Endodermal cell (in vitro differentiated cells): ENCODE measurements around the gene CELA3B. TPM values are rescaled to one million over a fixed set of nuclear protein-coding genes. Genes with fewer than 3 reads are reported as not detected.
"Not testable (repeated sequence)": the region's sequence is repeated elsewhere in the genome, so short reads cannot be mapped to it uniquely, and the experiment has no call there.

Experiments
- DNase-seq: peaks from one replicate; pipeline ENCODE4 v3.0.0-alpha.2; 2017
- H3K27ac ChIP-seq: 2 replicates; pipeline ENCODE4 v1.5.1; 2013; ENCODE audit warnings: mild to moderate bottlenecking, low read depth, low read length, moderate library complexity
- H3K27me3 ChIP-seq: 2 replicates; pipeline ENCODE4 v1.6.1; 2013; ENCODE audit warnings: mild to moderate bottlenecking, low read length, moderate library complexity; ENCODE audit not compliant: insufficient read depth, control insufficient read depth, poor library complexity, severe bottlenecking
- H3K36me3 ChIP-seq: 2 replicates; pipeline ENCODE4 v1.7.0; 2013; ENCODE audit warnings: mild to moderate bottlenecking, low read length, moderate library complexity; ENCODE audit not compliant: control insufficient read depth, insufficient read depth
- H3K4me1 ChIP-seq: one replicate; pipeline ENCODE4 v1.7.0; 2013; ENCODE audit warnings: low read length; ENCODE audit not compliant: control insufficient read depth, insufficient read depth
- H3K4me3 ChIP-seq: 2 replicates; pipeline ENCODE4 v1.5.1; 2013; ENCODE audit warnings: mild to moderate bottlenecking, low read length, moderate library complexity
- H3K9ac ChIP-seq: 2 replicates; pipeline ENCODE4 v1.6.1; 2013; ENCODE audit warnings: mild to moderate bottlenecking, low read length, moderate library complexity; ENCODE audit not compliant: poor library complexity, severe bottlenecking; ENCODE audit errors: extremely low read depth
- H3K9me3 ChIP-seq: 2 replicates; pipeline ENCODE4 v1.6.1; 2013; ENCODE audit warnings: mild to moderate bottlenecking, low read length, moderate library complexity; ENCODE audit not compliant: control insufficient read depth
- H3K27ac Mint-ChIP-seq: 2 replicates; pipeline ENCODE4 v1.8.0; 2020; ENCODE audit warnings: mixed read lengths
- H3K27me3 Mint-ChIP-seq: 2 replicates; pipeline ENCODE4 v1.8.0; 2021; ENCODE audit warnings: mild to moderate bottlenecking, mixed read lengths; ENCODE audit not compliant: insufficient read depth
- H3K36me3 Mint-ChIP-seq: 2 replicates; pipeline ENCODE4 v1.8.0; 2020; ENCODE audit warnings: low read depth, mixed read lengths
- H3K4me1 Mint-ChIP-seq: 2 replicates; pipeline ENCODE4 v1.8.0; 2020; ENCODE audit warnings: mixed read lengths
- H3K4me3 Mint-ChIP-seq: 2 replicates; pipeline ENCODE4 v1.8.0; 2020; ENCODE audit warnings: mild to moderate bottlenecking, moderate library complexity, mixed read lengths
- H3K9me3 Mint-ChIP-seq: 2 replicates; pipeline ENCODE4 v1.8.0; 2020; ENCODE audit warnings: mild to moderate bottlenecking, mixed read lengths
- WGBS, 2 experiments: methylation state at CpG; one replicate each; pipeline versions ENCODE4 v1.1.5 to v1.1.7; 2013; ENCODE audit warnings: missing lambda C conversion rate in 2 of 2, mixed read lengths in 1 of 2; ENCODE audit not compliant: insufficient coverage in 1 of 2, insufficient read length in 1 of 2; 5-methylcytosine and 5-hydroxymethylcytosine counted together
- total RNA-seq, 2 donors: library from RNA; stranded (reverse); fragmentation: NEBNext Ultra II Directional in 1 of 2; extraction: Animal tissue kit (Norgen Biotek cat#: 25700) in 1 of 2; gene quantifications; 2 replicates in 1 of 2; 3 replicates in 1 of 2; pipeline ENCODE4 v1.2.1, GENCODE V29; 2021

Gene CELA3B
- total RNA-seq, 2 donors from 2014 or later, result not detected

- not testable (repeated sequence) for H3K27me3 ChIP-seq, H3K9ac ChIP-seq, H3K4me1 ChIP-seq, H3K36me3 ChIP-seq, H3K36me3 Mint-ChIP-seq, H3K27me3 Mint-ChIP-seq, H3K9me3 Mint-ChIP-seq, DNase-seq, H3K27ac Mint-ChIP-seq, H3K9me3 ChIP-seq, H3K4me1 Mint-ChIP-seq, H3K27ac ChIP-seq, H3K4me3 Mint-ChIP-seq, H3K4me3 ChIP-seq
- no CpG with 5 or more reads among the region's 5 CpGs for WGBS, 2 experiments
These were observed 13.0 kb downstream of the CELA3B start for GRCh38 chr1:21989672-21990393.

- H3K4me1 ChIP-seq, H3K27me3 Mint-ChIP-seq, H3K4me3 Mint-ChIP-seq, H3K9me3 Mint-ChIP-seq, H3K4me3 ChIP-seq, H3K36me3 Mint-ChIP-seq, H3K27ac Mint-ChIP-seq, H3K9ac ChIP-seq, H3K9me3 ChIP-seq, H3K27me3 ChIP-seq, H3K27ac ChIP-seq, DNase-seq, H3K36me3 ChIP-seq: not testable (repeated sequence)
- 83 to 100% methylated on average over 1 to 3 of the region's 3 CpGs for WGBS, 2 experiments
- peaks cover 15% of the 10 kb centered on the region for H3K4me1 Mint-ChIP-seq
These were observed 15.4 kb downstream of the CELA3B start for GRCh38 chr1:21992186-21992585.

DNA sequence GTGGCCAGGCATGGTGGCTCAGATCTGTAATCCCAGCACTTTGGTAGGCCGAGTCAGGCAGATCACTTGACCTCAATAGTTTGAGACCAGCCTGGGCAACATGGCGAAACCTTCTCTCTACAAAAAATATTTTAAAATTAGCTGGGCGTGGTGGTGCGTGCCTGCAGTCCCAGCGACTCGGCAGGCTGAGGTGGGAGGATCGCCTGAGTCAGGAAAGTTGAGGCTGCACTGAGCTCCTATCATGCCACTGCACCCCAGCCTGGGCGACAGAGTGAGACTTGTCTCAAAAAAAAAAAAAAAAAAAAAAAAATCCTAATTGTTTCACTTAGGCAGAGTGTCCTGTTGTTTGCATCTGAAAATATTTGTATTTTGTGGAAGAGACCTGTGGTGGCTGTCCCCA, 17.9 kb downstream of the CELA3B start:
- H3K27me3 ChIP-seq, H3K27ac Mint-ChIP-seq, H3K9me3 ChIP-seq, H3K36me3 ChIP-seq, H3K4me3 Mint-ChIP-seq, H3K4me1 ChIP-seq, H3K27me3 Mint-ChIP-seq, H3K9ac ChIP-seq, H3K9me3 Mint-ChIP-seq, H3K27ac ChIP-seq, H3K4me3 ChIP-seq, DNase-seq, H3K36me3 Mint-ChIP-seq: not testable (repeated sequence)
- H3K4me1 Mint-ChIP-seq, result peaks cover 29% of the 10 kb centered on the region
- 94 to 95% methylated on average over 7 of the region's 8 CpGs for WGBS, 2 experiments

GRCh38 chr1:21996663-21996970, 19.8 kb downstream of the CELA3B start:
- not testable (repeated sequence) for H3K27me3 Mint-ChIP-seq, H3K36me3 ChIP-seq, H3K4me3 ChIP-seq, DNase-seq, H3K27ac ChIP-seq, H3K4me1 ChIP-seq, H3K27ac Mint-ChIP-seq, H3K27me3 ChIP-seq, H3K4me3 Mint-ChIP-seq, H3K9ac ChIP-seq, H3K36me3 Mint-ChIP-seq, H3K9me3 ChIP-seq, H3K9me3 Mint-ChIP-seq
- WGBS, 2 experiments, result 89% methylated on average over 3 of the region's 3 CpGs; no CpG with 5 or more reads in 1 of the 2 experiments
- H3K4me1 Mint-ChIP-seq, result peaks cover 29% of the 10 kb centered on the region

- H3K9me3 ChIP-seq, H3K9me3 Mint-ChIP-seq, H3K27ac ChIP-seq, H3K4me3 ChIP-seq, H3K4me1 ChIP-seq, H3K4me3 Mint-ChIP-seq, H3K9ac ChIP-seq, H3K36me3 Mint-ChIP-seq, DNase-seq, H3K36me3 ChIP-seq, H3K27me3 ChIP-seq, H3K27me3 Mint-ChIP-seq: not testable (repeated sequence)
- Mint-ChIP-seq H3K4me1 (peaks cover 31% of the 10 kb centered on the region), H3K27ac (peak overlapping the region; percentile 64)
- WGBS, 2 experiments, result 87 to 100% methylated on average over 2 to 7 of the region's 9 CpGs
These were observed 21.2 kb downstream of the CELA3B start for GRCh38 chr1:21997891-21998623.

- not testable (repeated sequence) for H3K9ac ChIP-seq, H3K36me3 Mint-ChIP-seq, H3K4me1 ChIP-seq, DNase-seq, H3K9me3 ChIP-seq, H3K36me3 ChIP-seq, H3K9me3 Mint-ChIP-seq, H3K27ac ChIP-seq, H3K27me3 ChIP-seq, H3K4me3 Mint-ChIP-seq, H3K4me3 ChIP-seq, H3K27me3 Mint-ChIP-seq
- Mint-ChIP-seq H3K27ac (peak overlapping the region; percentile 64), H3K4me1 (peaks cover 31% of the 10 kb centered on the region)
- WGBS, 2 experiments, result 40 to 81% methylated on average over 1 to 12 of the region's 15 CpGs
These were observed 21.9 kb downstream of the CELA3B start for GRCh38 chr1:21998624-21999294.
